Psoas muscle (tissue), 8 donors: ENCODE data around the gene FGD4. TPM values are rescaled to one million over a fixed set of nuclear protein-coding genes. Genes with fewer than 3 reads are reported as not detected.

ENCODE experiments used
- ATAC-seq, 4 donors: fragments of 200-7000 bp; cut with Tn5 transposase; one replicate each; pipeline ENCODE4 v1.9.1; 2020; ENCODE audit warnings: moderate library complexity in 3 of 4, mild to moderate bottlenecking in 2 of 4
- DNase-seq, 2 donors: peaks; one replicate each; pipeline ENCODE4 v3.0.0-alpha.2; 2020
- H3K27ac ChIP-seq: fragments of 200-600 bp; one replicate; pipeline ENCODE4 v1.8.0; 2022
- H3K27me3 ChIP-seq, 3 donors: fragments of 200-600 bp in 1 of 3; one replicate each; pipeline versions ENCODE4 v1.6.1 to v1.8.0; 2013 to 2022; ENCODE audit warnings: low read length in 2 of 3, mild to moderate bottlenecking in 2 of 3, moderate library complexity in 1 of 3; ENCODE audit not compliant: insufficient read depth in 3 of 3
- H3K36me3 ChIP-seq, 2 donors: fragments of 200-600 bp in 1 of 2; one replicate each; pipeline versions ENCODE4 v1.6.1 to v1.8.0; 2013 to 2022; ENCODE audit warnings: low read depth in 1 of 2, mild to moderate bottlenecking in 1 of 2, moderate library complexity in 1 of 2; ENCODE audit not compliant: insufficient read depth in 1 of 2
- H3K4me1 ChIP-seq: fragments of 200-600 bp; one replicate; pipeline ENCODE4 v1.8.0; 2022
- H3K4me3 ChIP-seq: fragments of 200-600 bp; one replicate; pipeline ENCODE4 v1.8.0; 2022; ENCODE audit warnings: mild to moderate bottlenecking
- H3K9me3 ChIP-seq: fragments of 200-600 bp; one replicate; pipeline ENCODE4 v1.8.0; 2022
- WGBS, 3 donors: extraction: QIAGEN DNeasy Blood & Tissue Kit; methylation state at CpG; one replicate each; pipeline versions ENCODE4 v1.1.6 to v1.1.7; 2013; 5-methylcytosine and 5-hydroxymethylcytosine counted together
- intact Hi-C, 2 donors: fragments of 100-400 bp; cut with DNase I; formaldehyde crosslinking; loops; one replicate each; pipeline versions ENCODE4 v1.11.0 to v1.14.2; 2022
- polyA plus RNA-seq, 3 donors: library from polyadenylated mRNA; stranded (reverse); fragments of 200-250 nt; gene quantifications; one replicate each; pipeline ENCODE4 v1.2.3, GENCODE V29; 2013
- total RNA-seq, 4 donors: library from RNA; stranded (reverse); fragmentation: NEBNext Ultra II Directional in 2 of 4; extraction: Animal tissue kit (Norgen Biotek cat#: 25700) in 2 of 4; gene quantifications; one replicate each; pipeline versions ENCODE4 v1.2.1 to v1.2.4, GENCODE V29; 2021 to 2023
- TF ChIP-seq, protein P1 (sequence below): fragments of 200-600 bp; IDR thresholded peaks from one replicate; pipeline ENCODE4 v1.8.0; 2022; ENCODE audit warnings: antibody characterized with exemption
- donor health status: healthy with polysubstance abuse.
- donor health status: DM: no; HTN: no; CAD: no; lungs with moderate emphysema.
- donor health status: Bipolar disorder and iron deficiency.
- donor health status: healthy.
- donor health status: DM: yes; HTN: yes; CAD: no.
- donor health status: DM: no; HTN: no; CAD: no.
- donor health status: DM: no; HTN: no; CAD: no.
- donor health status: DM: yes; HTN: yes; CAD: no.

The FGD4 gene
- total and polyA plus RNA-seq, 7 donors = 1.1 to 20.8 (median 14.9) TPM

DNA sequence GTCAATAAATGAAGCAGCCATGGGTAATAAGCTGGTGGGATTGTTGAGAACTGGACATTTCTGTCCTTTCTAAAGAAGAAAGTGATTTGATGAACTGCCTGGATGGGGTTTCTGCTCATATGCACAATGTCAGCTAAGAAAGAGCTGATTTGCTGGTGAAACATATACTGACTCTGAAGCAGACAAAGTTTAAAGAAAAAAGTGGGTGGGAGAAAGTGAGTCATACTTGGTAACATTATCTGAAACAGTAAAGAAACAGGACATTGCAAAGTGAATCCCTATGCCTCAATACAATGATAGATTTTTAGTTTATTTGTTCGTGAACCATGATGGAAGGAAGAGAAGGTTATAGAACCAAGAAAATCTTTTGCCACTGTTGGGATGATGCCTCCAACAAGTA is 184.2 kb downstream of the FGD4 start:
- Histone ChIP-seq H3K27me3 (no peaks in the 10 kb centered on the region), H3K9me3 (no peaks in the 10 kb centered on the region), H3K36me3 (peaks cover 2 to 55% of the 10 kb centered on the region in 2 donors), H3K27ac (no peak overlapping the region), H3K4me1 (peaks cover 9% of the 10 kb centered on the region), H3K4me3 (no peak overlapping the region)
- 89 to 95% (median 94%) methylated on average over 1 of the region's 1 CpG for WGBS, 3 donors
- intact Hi-C loops = no loop called here
- ATAC-seq (no peak), DNase-seq (no peak)
- TF ChIP-seq, protein P1, sequence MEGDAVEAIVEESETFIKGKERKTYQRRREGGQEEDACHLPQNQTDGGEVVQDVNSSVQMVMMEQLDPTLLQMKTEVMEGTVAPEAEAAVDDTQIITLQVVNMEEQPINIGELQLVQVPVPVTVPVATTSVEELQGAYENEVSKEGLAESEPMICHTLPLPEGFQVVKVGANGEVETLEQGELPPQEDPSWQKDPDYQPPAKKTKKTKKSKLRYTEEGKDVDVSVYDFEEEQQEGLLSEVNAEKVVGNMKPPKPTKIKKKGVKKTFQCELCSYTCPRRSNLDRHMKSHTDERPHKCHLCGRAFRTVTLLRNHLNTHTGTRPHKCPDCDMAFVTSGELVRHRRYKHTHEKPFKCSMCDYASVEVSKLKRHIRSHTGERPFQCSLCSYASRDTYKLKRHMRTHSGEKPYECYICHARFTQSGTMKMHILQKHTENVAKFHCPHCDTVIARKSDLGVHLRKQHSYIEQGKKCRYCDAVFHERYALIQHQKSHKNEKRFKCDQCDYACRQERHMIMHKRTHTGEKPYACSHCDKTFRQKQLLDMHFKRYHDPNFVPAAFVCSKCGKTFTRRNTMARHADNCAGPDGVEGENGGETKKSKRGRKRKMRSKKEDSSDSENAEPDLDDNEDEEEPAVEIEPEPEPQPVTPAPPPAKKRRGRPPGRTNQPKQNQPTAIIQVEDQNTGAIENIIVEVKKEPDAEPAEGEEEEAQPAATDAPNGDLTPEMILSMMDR = no peak

DNA sequence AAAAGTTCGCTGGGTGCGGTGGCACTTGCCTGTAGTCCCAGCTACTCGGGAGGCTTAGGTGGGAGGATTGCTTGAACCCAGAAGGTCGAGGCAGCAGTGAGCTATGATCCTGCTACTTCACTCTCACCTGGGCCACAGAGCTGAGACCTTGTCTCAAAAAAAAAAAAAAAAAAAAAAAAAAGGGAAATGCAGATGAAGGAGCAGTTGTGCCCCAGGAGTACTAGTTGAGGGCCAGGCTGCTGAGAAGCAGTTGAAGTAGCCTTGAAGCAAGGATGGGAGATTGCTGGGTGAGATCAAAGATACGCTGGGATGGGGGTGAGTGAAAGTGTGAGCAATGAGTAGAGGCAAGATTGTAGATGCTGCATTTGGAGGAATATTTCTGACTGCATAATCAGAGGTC is 186.3 kb downstream of the FGD4 start:
- TF ChIP-seq, protein P1 = no peak
- no peaks in the 10 kb centered on the region for H3K27me3 ChIP-seq
- no peaks in the 10 kb centered on the region for H3K9me3 ChIP-seq
- H3K36me3 ChIP-seq = peaks cover 4 to 50% of the 10 kb centered on the region in 2 donors
- H3K27ac ChIP-seq = no peak overlapping the region
- H3K4me3 ChIP-seq = no peak overlapping the region
- H3K4me1 ChIP-seq = peaks cover 9% of the 10 kb centered on the region
- intact Hi-C loops = loop anchor here in 1 of 2 donors (5.0 kb wide), 1 partner anchor 318 kb away; no protein-coding TSS in a partner anchor
- DNase-seq (no peak), ATAC-seq (no peak)
- 94 to 96% (median 96%) methylated on average over 5 of the region's 5 CpGs for WGBS, 3 donors

DNA sequence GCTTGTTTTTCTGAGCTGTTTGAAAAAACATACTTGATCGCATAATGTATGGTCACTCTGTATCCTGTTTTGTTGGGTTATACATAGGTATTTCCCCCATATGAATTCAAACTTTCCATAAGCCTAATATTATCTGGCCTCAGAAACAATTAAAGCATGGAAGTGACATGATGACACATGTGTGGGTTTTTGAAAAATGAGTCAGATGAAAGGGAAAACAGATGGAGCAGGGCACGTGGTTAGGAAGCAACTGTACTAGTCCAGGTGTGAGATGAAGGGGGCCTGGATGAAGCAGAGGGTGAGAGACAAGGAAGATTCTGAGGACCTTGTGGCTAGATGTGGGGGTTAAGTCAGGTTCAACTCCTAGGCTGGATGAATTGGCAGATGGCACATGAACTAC is 187.0 kb downstream of the FGD4 start:
- H3K27ac ChIP-seq = peak overlapping the region; percentile 9
- H3K9me3 ChIP-seq = no peaks in the 10 kb centered on the region
- DNase-seq (no peak), ATAC-seq (no peak)
- peaks cover 7 to 50% of the 10 kb centered on the region in 2 donors for H3K36me3 ChIP-seq
- no peak overlapping the region for H3K4me3 ChIP-seq
- TF ChIP-seq, protein P1 = no peak
- H3K27me3 ChIP-seq = no peaks in the 10 kb centered on the region
- H3K4me1 ChIP-seq = peaks cover 9% of the 10 kb centered on the region
- WGBS, 3 donors = 54 to 58% (median 57%) methylated on average over 2 of the region's 2 CpGs
- intact Hi-C loops = loop anchor here in 1 of 2 donors (5.0 kb wide), 1 partner anchor 319 kb away; no protein-coding TSS in a partner anchor

DNA sequence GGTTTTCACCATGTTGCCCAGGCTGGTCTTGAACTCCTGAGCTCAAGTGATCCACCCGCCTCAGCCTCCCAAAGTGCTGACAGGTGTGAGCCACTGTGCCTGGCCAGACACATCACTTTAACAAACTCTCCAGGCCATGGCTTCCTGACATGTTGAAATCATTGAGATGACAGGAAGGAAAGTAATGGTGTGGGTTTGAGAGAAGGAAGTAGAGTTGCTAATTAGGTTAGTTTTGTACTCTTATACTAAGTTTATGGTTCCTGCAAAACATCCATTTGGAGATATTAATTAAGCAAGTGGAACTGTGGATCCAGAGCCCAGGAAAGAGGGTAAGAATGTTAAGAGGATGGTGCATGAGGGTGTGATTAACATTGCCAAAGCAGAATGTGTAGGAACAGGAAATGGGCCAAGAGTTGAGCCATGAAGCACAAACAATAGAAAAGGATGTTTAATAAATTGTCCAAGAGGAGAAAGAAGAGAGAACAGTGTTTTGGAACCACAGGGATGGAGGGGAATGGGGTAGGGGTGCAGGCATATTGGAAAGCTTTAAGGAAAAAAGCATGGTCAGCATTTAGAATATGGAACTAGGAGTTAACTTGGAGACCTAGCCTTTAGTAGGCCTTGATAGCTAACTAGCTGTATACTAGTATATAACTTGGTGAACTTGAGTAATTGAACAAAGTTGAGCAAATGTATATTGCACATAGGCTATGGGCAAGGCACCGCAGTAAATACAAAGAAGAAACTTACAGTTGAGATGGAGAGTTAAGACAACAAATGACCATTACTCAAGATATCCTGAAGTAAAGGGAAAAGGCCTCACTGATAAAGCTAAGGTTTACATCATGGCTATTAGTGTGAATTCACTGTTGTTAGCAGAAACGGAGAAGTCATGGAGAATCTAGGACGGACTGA is 188.5 kb downstream of the FGD4 start:
- intact Hi-C loops = loop anchor here in 1 of 2 donors (5.0 kb wide), 1 partner anchor 321 kb away; no protein-coding TSS in a partner anchor
- ATAC-seq (no peak), DNase-seq (no peak)
- Histone ChIP-seq H3K4me3 (no peak overlapping the region), H3K27me3 (no peaks in the 10 kb centered on the region), H3K36me3 (peaks cover 7 to 40% of the 10 kb centered on the region in 2 donors), H3K27ac (no peak overlapping the region), H3K4me1 (peaks cover 12% of the 10 kb centered on the region), H3K9me3 (no peaks in the 10 kb centered on the region)
- 95 to 97% (median 96%) methylated on average over 4 of the region's 4 CpGs for WGBS, 3 donors
- TF ChIP-seq, protein P1 = no peak
